Left ventricle myocardium inferior (tissue), 1 donor: Measurements from ENCODE around the gene SAMD3. TPM values are rescaled to one million over a fixed set of nuclear protein-coding genes. Genes with fewer than 3 reads are reported as not detected.

Source experiments
- DNase-seq: peaks from one replicate; pipeline ENCODE4 v3.0.0-alpha.2; 2020
- H3K27ac ChIP-seq: fragments of 200-600 bp; replicated peaks from 2 replicates; pipeline ENCODE4 v1.8.0; 2021
- H3K27me3 ChIP-seq: fragments of 200-600 bp; 2 replicates; pipeline ENCODE4 v1.8.0; 2021; ENCODE audit warnings: low read depth
- H3K36me3 ChIP-seq: fragments of 200-600 bp; 2 replicates; pipeline ENCODE4 v1.8.0; 2021
- H3K4me1 ChIP-seq: fragments of 200-600 bp; 2 replicates; pipeline ENCODE4 v1.8.0; 2021
- H3K4me3 ChIP-seq: fragments of 200-600 bp; 2 replicates; pipeline ENCODE4 v1.8.0; 2021; ENCODE audit warnings: mild to moderate bottlenecking, moderate library complexity
- H3K9me3 ChIP-seq: fragments of 200-600 bp; replicated peaks from 2 replicates; pipeline ENCODE4 v1.8.0; 2021
- CTCF ChIP-seq: fragments of 200-600 bp; IDR thresholded peaks from 2 replicates; pipeline ENCODE4 v1.8.0; 2021; ENCODE audit warnings: antibody characterized with exemption, mild to moderate bottlenecking, borderline replicate concordance
- intact Hi-C: fragments of 100-400 bp; cut with micrococcal nuclease; formaldehyde crosslinking; loops from one replicate; pipeline ENCODE4 v1.11.0; 2022
- total RNA-seq: library from RNA; stranded (reverse); fragmentation: NEBNext Ultra II Directional; extraction: Animal tissue kit (Norgen Biotek cat#: 25700); gene quantifications from one replicate; pipeline ENCODE4 v1.2.1, GENCODE V29; 2021
- donor health status: DM: no; HTN: yes; CAD: no; lungs with severe emphysema.

Gene SAMD3
- total RNA-seq, 1 donor from 2014 or later = not detected

- no peaks in the 10 kb centered on the region for H3K27me3 ChIP-seq
- H3K9me3 ChIP-seq = no peaks in the 10 kb centered on the region
- no peaks in the 10 kb centered on the region for H3K36me3 ChIP-seq
- no peak for TF ChIP-seq CTCF
- H3K4me3 ChIP-seq = no peak overlapping the region
- no peaks in the 10 kb centered on the region for H3K4me1 ChIP-seq
- no peak overlapping the region for H3K27ac ChIP-seq
- DNase-seq = no peak
- intact Hi-C loops = no loop called here
Observed at GRCh38 chr6:130188207-130188899, 34.4 kb downstream of the SAMD3 start.

GRCh38 chr6:130187335-130188206 is 35.2 kb downstream of the SAMD3 start:
- no peaks in the 10 kb centered on the region for H3K36me3 ChIP-seq
- intact Hi-C loops = no loop called here
- H3K27ac ChIP-seq = no peak overlapping the region
- no peaks in the 10 kb centered on the region for H3K4me1 ChIP-seq
- no peaks in the 10 kb centered on the region for H3K9me3 ChIP-seq
- no peaks in the 10 kb centered on the region for H3K27me3 ChIP-seq
- no peak overlapping the region for H3K4me3 ChIP-seq
- no peak for TF ChIP-seq CTCF
- DNase-seq = no peak

- DNase-seq = no peak
- Histone ChIP-seq H3K27me3 (no peaks in the 10 kb centered on the region), H3K36me3 (no peaks in the 10 kb centered on the region), H3K4me3 (no peak overlapping the region), H3K9me3 (no peaks in the 10 kb centered on the region), H3K4me1 (no peaks in the 10 kb centered on the region), H3K27ac (no peak overlapping the region)
- intact Hi-C loops = no loop called here
- no peak for TF ChIP-seq CTCF
Observed at GRCh38 chr6:130185658-130186057, 37.1 kb downstream of the SAMD3 start.

- Histone ChIP-seq H3K27ac (no peak overlapping the region), H3K36me3 (no peaks in the 10 kb centered on the region), H3K4me3 (no peak overlapping the region), H3K4me1 (no peaks in the 10 kb centered on the region), H3K9me3 (no peaks in the 10 kb centered on the region), H3K27me3 (no peaks in the 10 kb centered on the region)
- TF ChIP-seq CTCF = no peak
- no peak for DNase-seq
- intact Hi-C loops = no loop called here
Observed at GRCh38 chr6:130183271-130184222, 39.2 kb downstream of the SAMD3 start.

GRCh38 chr6:130182466-130182865 is 40.3 kb downstream of the SAMD3 start:
- intact Hi-C loops = no loop called here

More at GRCh38 chr6:130182466-130182865, 40.3 kb downstream of the SAMD3 start:
- no peaks in the 10 kb centered on the region for H3K9me3 ChIP-seq
- H3K4me1 ChIP-seq = no peaks in the 10 kb centered on the region
- H3K4me3 ChIP-seq = no peak overlapping the region
- no peak for DNase-seq
- TF ChIP-seq CTCF = no peak
- no peak overlapping the region for H3K27ac ChIP-seq
- H3K36me3 ChIP-seq = no peaks in the 10 kb centered on the region
- no peaks in the 10 kb centered on the region for H3K27me3 ChIP-seq
